LNCaP clone FGC (cell line): ENCODE measurements around the gene ABCE1.

Experiments
- DNase-seq: peaks from one replicate; pipeline ENCODE4 v3.0.0-alpha.2; 2011; ENCODE audit warnings: low read depth
- H3K4me3 ChIP-seq: 2 replicates; pipeline ENCODE4 v1.5.1; 2011; ENCODE audit warnings: mild to moderate bottlenecking, low read depth, low read length, control low read depth
- CTCF ChIP-seq: IDR thresholded peaks from 2 replicates; pipeline ENCODE4 v1.5.1; 2012; ENCODE audit warnings: mild to moderate bottlenecking; ENCODE audit not compliant: control insufficient read depth, insufficient read depth; ENCODE audit errors: extremely low read depth

Gene ABCE1

DNA sequence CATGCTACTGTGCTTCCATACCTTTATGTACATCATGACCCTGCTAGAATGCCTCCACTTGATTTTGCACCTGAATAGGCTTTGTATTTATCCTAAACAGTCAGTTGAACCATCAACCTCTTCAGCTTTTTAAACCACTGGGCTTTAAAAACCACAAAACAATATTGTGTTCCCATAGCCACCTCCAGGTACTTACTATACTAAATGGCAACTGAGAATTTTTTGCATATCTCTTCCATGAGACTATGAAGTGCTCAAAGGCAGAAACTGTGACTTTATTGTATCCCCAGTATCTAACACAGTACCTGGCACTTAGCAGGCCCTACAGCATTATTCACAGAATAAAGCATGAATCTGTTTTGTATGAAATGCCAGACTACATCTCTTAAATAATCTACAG is 39.9 kb upstream of the ABCE1 start:
- no peak for TF ChIP-seq CTCF
- DNase-seq = no peak
- no peak overlapping the region for H3K4me3 ChIP-seq

DNA sequence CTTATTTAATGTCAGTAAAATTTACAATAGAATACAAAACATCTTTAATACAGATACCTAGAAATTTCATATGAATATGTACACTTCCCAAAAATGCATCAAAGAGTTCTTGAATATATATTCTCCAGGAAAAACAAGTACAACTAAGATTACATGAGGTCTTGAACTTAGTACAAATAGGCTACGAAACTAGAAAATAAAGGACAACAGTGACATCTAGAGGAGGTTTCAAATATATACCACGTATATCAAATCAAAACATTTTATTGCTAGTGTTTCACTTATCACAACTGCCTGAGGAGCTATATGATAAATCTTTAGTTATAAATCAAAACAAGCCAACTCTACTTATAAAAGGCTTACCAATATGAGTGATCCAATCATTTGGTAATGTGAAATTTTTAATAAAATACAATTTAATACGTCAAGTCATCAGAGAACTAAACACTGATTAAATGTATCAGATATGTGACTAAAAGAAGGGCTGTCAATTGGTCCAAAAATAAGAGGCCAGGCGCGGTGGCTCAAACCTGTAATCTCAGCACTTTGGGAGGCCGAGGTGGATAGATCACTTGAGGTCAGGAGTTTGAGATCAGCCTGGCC is 36.7 kb upstream of the ABCE1 start:
- peak; percentile 46 for DNase-seq
- no peak overlapping the region for H3K4me3 ChIP-seq
- peak; percentile 43 for TF ChIP-seq CTCF

DNA sequence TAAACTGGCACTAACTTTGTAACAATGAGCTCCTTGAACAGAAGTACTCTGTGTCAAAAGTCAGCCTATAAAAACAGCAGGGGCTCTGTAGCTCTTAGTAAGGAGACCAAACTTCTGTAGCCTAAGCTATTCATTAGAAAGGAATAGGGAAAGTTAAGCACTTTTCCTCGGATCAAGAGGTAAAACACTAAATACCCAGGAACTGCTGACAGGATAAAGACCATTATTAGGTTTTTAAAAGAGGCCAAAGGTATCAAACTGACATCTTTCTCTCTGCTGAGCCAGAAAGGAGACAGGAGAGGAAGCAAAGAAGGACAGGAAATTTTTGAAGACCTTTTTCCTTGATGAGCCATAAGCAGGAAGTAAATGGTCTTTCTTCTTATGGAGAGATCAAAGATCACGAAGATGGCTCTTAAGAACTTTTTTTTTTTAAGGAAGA is 32.0 kb upstream of the ABCE1 start:
- DNase-seq = peak; percentile 77
- no peak overlapping the region for H3K4me3 ChIP-seq
- TF ChIP-seq CTCF = no peak

DNA sequence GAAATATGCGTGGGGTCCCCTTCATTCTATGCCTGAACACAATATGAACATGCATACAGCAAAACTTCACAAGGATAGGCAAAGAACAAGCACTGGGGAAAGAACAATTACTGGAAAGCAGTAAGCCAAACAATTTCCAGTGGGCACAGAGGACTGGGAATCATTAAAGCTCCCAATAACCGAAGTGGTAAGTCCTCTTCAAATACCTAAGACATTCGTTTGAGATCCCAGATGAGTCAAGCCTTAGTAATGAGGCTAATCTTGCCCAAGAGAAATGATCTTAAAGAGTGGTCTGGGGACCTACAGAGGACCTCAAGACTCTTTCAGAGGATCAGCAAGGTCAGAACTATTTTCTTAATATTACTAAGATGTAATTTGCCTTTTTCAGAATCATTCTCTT is 28.8 kb upstream of the ABCE1 start:
- DNase-seq = no peak
- no peak overlapping the region for H3K4me3 ChIP-seq
- TF ChIP-seq CTCF = no peak

- no peak overlapping the region for H3K4me3 ChIP-seq
- no peak for DNase-seq
- TF ChIP-seq CTCF = no peak
These were observed 26.6 kb upstream of the ABCE1 start for GRCh38 chr4:145071560-145071959.

DNA sequence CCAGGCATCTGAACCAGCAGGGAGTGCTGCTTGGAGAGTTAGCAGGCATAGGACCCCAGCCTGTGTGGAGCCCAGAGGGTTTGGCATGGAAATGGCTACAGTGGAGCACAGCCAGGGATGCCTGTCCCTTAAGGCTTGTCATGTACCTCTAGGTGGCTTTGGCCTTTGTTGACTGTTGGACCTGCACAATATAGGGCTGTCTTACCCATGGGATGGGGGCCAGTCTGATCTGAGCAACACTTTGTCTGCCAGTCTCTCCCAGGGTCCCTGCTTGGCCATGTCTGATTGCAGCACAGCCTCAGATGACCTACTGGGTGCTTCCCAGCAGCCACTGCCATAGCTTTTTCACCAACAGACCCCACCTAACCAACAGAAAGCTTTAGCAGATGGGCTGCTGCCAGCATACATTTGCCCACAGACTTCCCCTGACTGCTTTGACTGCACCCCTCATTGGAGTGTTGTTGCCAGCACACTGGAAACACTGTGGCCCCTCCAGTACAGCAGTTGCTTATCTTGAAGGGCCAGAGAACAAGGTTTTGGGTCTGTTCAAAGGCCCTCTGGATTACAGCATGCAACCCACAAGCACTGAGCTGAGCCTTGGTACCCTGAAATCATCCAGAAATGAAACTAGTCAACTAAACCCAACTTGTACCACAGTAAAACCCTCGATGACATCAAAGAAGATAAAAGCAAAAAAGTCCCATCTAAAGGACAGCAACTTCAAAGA is 22.2 kb upstream of the ABCE1 start:
- H3K4me3 ChIP-seq = no peak overlapping the region
- no peak for TF ChIP-seq CTCF
- no peak for DNase-seq

GRCh38 chr4:145076469-145076855 is 21.6 kb upstream of the ABCE1 start:
- DNase-seq = no peak
- TF ChIP-seq CTCF = no peak
- no peak overlapping the region for H3K4me3 ChIP-seq
